ENCODE measurements around the gene ZFP36. TPM values are rescaled to one million over a fixed set of nuclear protein-coding genes. Genes with fewer than 3 reads are reported as not detected.

ZFP36 gene
- total and polyA plus RNA-seq, 2 of the 8 experiments (the other 6 are each of a cell fraction or from before 2014, with no cell fraction given), result 4.0 to 10.9 TPM

DNA sequence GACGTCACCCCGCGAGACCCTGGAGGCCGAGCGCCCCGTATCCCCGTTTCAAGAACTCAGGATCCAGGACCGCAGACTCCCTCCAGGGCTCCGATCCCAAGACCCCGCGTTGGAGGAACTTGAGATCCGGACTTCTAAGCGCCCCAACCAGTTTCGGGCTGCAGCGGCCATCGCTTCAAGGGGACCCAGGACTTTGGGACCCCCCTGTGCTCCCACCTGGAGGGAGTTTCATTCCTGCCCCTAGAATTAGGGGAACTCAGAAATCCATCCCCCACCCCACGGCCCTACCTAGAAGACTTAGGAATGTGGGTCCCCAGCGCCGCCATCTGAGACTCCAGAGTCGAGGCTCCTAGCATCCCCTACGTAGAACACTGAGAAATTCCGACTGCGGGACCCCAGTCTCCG is 6.2 kb downstream of the ZFP36 start:
- Histone ChIP-seq H3K4me2 (ENCODE audit: insufficient read depth in 1 of 2, low read depth in 2 of 2, low read length in 2 of 2) (peak overlapping the region; percentile 84 to 86), H4K91ac (replicated peaks; ENCODE audit: insufficient read length, low read length) (peak overlapping the region; percentile 76), H2BK20ac (ENCODE audit: low read length) (no peak overlapping the region), H3K23me2 (ENCODE audit: low read depth, low read length) (peaks cover 16% of the 10 kb centered on the region), H2BK120ac (replicated peaks; ENCODE audit: low read depth, low read length) (no peak overlapping the region), H2BK15ac (ENCODE audit: low read length) (no peak overlapping the region), H3K79me1 (ENCODE audit: low read depth, low read length) (no peaks in the 10 kb centered on the region; the same call in 1 of the 2 replicates), H3K4me3 (ENCODE audit: extremely low read depth in 1 of 4, insufficient read depth in 2 of 4, low read depth in 3 of 4, low read length in 4 of 4) (peak overlapping the region; percentile 66 to 97 (median 92)), H4K20me1 (replicated peaks in 1 of 2; ENCODE audit: control insufficient read depth in 1 of 2, insufficient read depth in 2 of 2, low read length in 2 of 2) (peaks cover 5 to 23% of the 10 kb centered on the region in 2 experiments), H3K23ac (ENCODE audit: insufficient read length) (no peak overlapping the region), H2BK12ac (ENCODE audit: low read depth, low read length) (no peak overlapping the region), H2BK5ac (ENCODE audit: low read depth, low read length) (peak overlapping the region; percentile 93), H4K8ac (ENCODE audit: extremely low read depth, insufficient read depth, low read length) (peak overlapping the region; percentile 73), H2AFZ (ENCODE audit: low read length) (no peak overlapping the region), H3K14ac (ENCODE audit: insufficient read length) (no peak overlapping the region), H3K56ac (replicated peaks; ENCODE audit: insufficient read length, low read depth, low read length) (peak overlapping the region; percentile 88), H3K9ac (replicated peaks in 1 of 4; ENCODE audit: extremely low read depth in 1 of 4, low read depth in 3 of 4, low read length in 3 of 4) (peak overlapping the region; percentile 65 to 84 (median 76)), H3K18ac (ENCODE audit: extremely low read depth, low read length) (peak overlapping the region; percentile 93), H3K27ac (ENCODE audit: low read depth, low read length) (peak overlapping the region; percentile 83), H3K27me3 (replicated peaks in 1 of 4; ENCODE audit: control insufficient read depth in 3 of 4, extremely low read depth in 1 of 4, insufficient read depth in 3 of 4, low read length in 3 of 4) (no peaks in the 10 kb centered on the region), H3K9me3 (ENCODE audit: insufficient read depth in 2 of 2, low read depth in 1 of 2, low read length in 1 of 2) (no peaks in the 10 kb centered on the region), H4K5ac (ENCODE audit: insufficient read length, low read depth, low read length) (peak overlapping the region; percentile 70), H3K4me1 (replicated peaks in 1 of 4; ENCODE audit: control insufficient read depth in 3 of 4, insufficient read depth in 4 of 4, low read length in 3 of 4) (peaks cover 10 to 38% (median 18%) of the 10 kb centered on the region in 4 experiments; a peak in 6 of 7 replicates), H2AK5ac (ENCODE audit: low read depth, low read length) (0 out of 2 replicates have a peak overlapping the region, but pooled peaks have one; percentile 39), H3K79me2 (ENCODE audit: control insufficient read depth in 1 of 2, insufficient read depth in 2 of 2, low read length in 2 of 2) (peaks cover 6 to 28% of the 10 kb centered on the region in 2 experiments; a peak in 3 of 4 replicates), H3K4ac (replicated peaks; ENCODE audit: insufficient read length, low read depth, low read length) (peak overlapping the region; percentile 8), H3K36me3 (ENCODE audit: control insufficient read depth in 2 of 4, insufficient read depth in 4 of 4, low read length in 3 of 4) (peaks cover 0 to 14% (median 0%) of the 10 kb centered on the region in 4 experiments; a peak in 3 of 8 replicates)
- FAIRE-seq, result no peak
- TF ChIP-seq SIRT6 (IDR thresholded peaks at IDR 0.05; ENCODE audit: low read length) (no peak), TAF1 (IDR thresholded peaks at IDR 0.05; ENCODE audit: low read depth, low read length) (0 out of 2 replicates have a peak, but pooled peaks have one; percentile 63), SIX5 (IDR thresholded peaks at IDR 0.05; ENCODE audit: low read depth, low read length) (no peak), GTF2F1 (IDR thresholded peaks at IDR 0.05; ENCODE audit: borderline replicate concordance, low read depth, low read length) (0 out of 2 replicates have a peak, but pooled peaks have one; percentile 1), CHD1 (IDR thresholded peaks at IDR 0.05; ENCODE audit: low read depth, low read length) (0 out of 2 replicates have a peak, but pooled peaks have one; percentile 50), PHF8 (conservative IDR thresholded peaks at IDR 0.05; ENCODE audit: low read depth, low read length) (peak; percentile 29; the same call in 1 of the 2 replicates), KDM5A (IDR thresholded peaks at IDR 0.05; ENCODE audit: low read length) (0 out of 2 replicates have a peak, but pooled peaks have one; percentile 3), SIN3A (conservative IDR thresholded peaks at IDR 0.05 in 1 of 2, IDR thresholded peaks at IDR 0.05 in 1 of 2; ENCODE audit: low read depth in 1 of 2, low read length in 2 of 2) (0 out of 4 replicates have a peak, but pooled peaks of 1 of the 2 experiments have one; percentile 67), CTBP2 (IDR thresholded peaks at IDR 0.05; ENCODE audit: borderline replicate concordance, insufficient read depth, insufficient read length, low read length) (no peak), CHD2 (IDR thresholded peaks at IDR 0.05; ENCODE audit: low read length) (no peak), KDM4A (IDR thresholded peaks at IDR 0.05; ENCODE audit: low read depth, low read length, severe bottlenecking) (peak; percentile 31), CREB1 (IDR thresholded peaks at IDR 0.05) (no peak; the same call in 1 of the 2 replicates), POLR2A (IDR thresholded peaks at IDR 0.05; ENCODE audit: control extremely low read depth in 1 of 2, low read depth in 2 of 2, low read length in 2 of 2) (no peak; a peak in 1 of 3 replicates)
- no peak for DNase-seq (ENCODE audit: low read depth in 1 of 2, low spot score in 2 of 2)
- WGBS, 2 experiments (ENCODE audit: extremely low coverage in 1 of 2, insufficient coverage in 1 of 2, insufficient read length in 1 of 2, insufficient replicate concordance in 2 of 2, low coverage in 1 of 2, low lambda C conversion rate in 2 of 2, missing lambda C conversion rate in 1 of 2), result 0% methylated on average over 16 of the region's 24 CpGs; no CpG with 5 or more reads in 1 of the 2 experiments
- ChIA-PET POLR2A (ENCODE audit: partially characterized antibody) (interaction anchor here (2.1 to 25.7 kb wide), 5 partner anchors 8 to 34 kb away, joined by 6 to 1154 read pairs (median 23); partner anchors contain the start of genes MED29, PAF1, RPS16 and SUPT5H), CTCF (ENCODE audit: partially characterized antibody) (interaction anchor here (1.5 to 2.3 kb wide), 6 partner anchors 14 to 102 kb away, joined by 4 to 128 read pairs (median 11); partner anchors contain the start of gene SELENOV)

All from H1 (cell line).